Right atrium auricular region (tissue), 2 donors: ENCODE measurements around the gene SLC7A14. TPM values are rescaled to one million over a fixed set of nuclear protein-coding genes. Genes with fewer than 3 reads are reported as not detected.
A peak's percentile ranks its signal among the peaks of the same experiment; 100 is the strongest.

Source experiments
- DNase-seq: peaks from one replicate; pipeline ENCODE4 v3.0.0-alpha.2; 2019; ENCODE audit warnings: low spot score
- H3K27ac ChIP-seq, 2 donors: fragments of 200-600 bp; sonication (generic); 1 replicate in 1 of 2; 2 replicates in 1 of 2; pipeline ENCODE4 v1.5.1; 2016 to 2019
- H3K27me3 ChIP-seq, 2 donors: fragments of 200-600 bp; sonication (generic); one replicate each; pipeline versions ENCODE4 v1.5.1 to v1.6.0; 2017 to 2019
- H3K36me3 ChIP-seq: fragments of 200-600 bp; sonication (generic); one replicate; pipeline ENCODE4 v1.5.1; 2016
- H3K4me1 ChIP-seq, 2 donors: fragments of 200-600 bp; sonication (generic); one replicate each; pipeline versions ENCODE4 v1.5.1 to v1.6.0; 2017 to 2019
- H3K4me3 ChIP-seq, 2 donors: fragments of 200-600 bp; sonication (generic); 1 replicate in 1 of 2; 2 replicates in 1 of 2; pipeline ENCODE4 v1.5.1; 2017 to 2019; ENCODE audit warnings: mild to moderate bottlenecking in 1 of 2, moderate library complexity in 1 of 2
- H3K9me3 ChIP-seq, 2 donors: fragments of 200-600 bp; sonication (generic); one replicate each; pipeline ENCODE4 v1.5.1; 2019
- total RNA-seq, 2 donors: library from RNA; depleted of rRNA; stranded (reverse); fragments of >200 nt; gene quantifications; one replicate each; pipeline ENCODE4 v1.1.0, GENCODE V29; 2016
- TF ChIP-seq, protein P1 (sequence below), 2 donors: fragments of 200-600 bp; sonication (generic); IDR thresholded peaks; one replicate each; pipeline ENCODE4 v1.5.1; 2019; ENCODE audit warnings: antibody characterized with exemption in 2 of 2

The SLC7A14 gene
- total RNA-seq, 2 donors from 2014 or later, result not detected

DNA sequence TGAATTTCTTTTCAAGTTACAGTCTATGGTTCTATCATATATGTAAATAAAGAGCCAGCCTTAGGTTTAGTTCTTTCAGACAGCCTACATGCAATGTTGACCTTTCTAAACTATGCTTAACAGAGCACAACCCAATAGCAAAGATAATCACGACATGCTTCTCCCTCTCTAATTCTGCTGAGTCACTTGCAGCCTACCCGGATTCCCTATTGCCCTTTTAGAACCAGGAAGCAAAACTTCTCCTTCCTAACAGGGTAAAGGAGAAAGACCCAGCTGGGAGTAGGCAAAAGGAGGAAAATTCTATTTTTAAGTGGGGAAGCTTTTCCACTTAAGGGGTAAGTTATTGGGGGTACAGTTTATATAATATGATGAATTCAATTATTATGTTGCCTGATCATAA is 79.3 kb downstream of the SLC7A14 start:
- DNase-seq, result no peak
- H3K36me3 ChIP-seq, result no peaks in the 10 kb centered on the region
- no peaks in the 10 kb centered on the region for H3K9me3 ChIP-seq
- TF ChIP-seq, protein P1, sequence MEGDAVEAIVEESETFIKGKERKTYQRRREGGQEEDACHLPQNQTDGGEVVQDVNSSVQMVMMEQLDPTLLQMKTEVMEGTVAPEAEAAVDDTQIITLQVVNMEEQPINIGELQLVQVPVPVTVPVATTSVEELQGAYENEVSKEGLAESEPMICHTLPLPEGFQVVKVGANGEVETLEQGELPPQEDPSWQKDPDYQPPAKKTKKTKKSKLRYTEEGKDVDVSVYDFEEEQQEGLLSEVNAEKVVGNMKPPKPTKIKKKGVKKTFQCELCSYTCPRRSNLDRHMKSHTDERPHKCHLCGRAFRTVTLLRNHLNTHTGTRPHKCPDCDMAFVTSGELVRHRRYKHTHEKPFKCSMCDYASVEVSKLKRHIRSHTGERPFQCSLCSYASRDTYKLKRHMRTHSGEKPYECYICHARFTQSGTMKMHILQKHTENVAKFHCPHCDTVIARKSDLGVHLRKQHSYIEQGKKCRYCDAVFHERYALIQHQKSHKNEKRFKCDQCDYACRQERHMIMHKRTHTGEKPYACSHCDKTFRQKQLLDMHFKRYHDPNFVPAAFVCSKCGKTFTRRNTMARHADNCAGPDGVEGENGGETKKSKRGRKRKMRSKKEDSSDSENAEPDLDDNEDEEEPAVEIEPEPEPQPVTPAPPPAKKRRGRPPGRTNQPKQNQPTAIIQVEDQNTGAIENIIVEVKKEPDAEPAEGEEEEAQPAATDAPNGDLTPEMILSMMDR (IDR thresholded peaks at IDR 0.05), result no peak
- no peak overlapping the region for H3K4me3 ChIP-seq
- no peaks in the 10 kb centered on the region for H3K27me3 ChIP-seq
- no peaks in the 10 kb centered on the region for H3K4me1 ChIP-seq
- H3K27ac ChIP-seq, result no peak overlapping the region

DNA sequence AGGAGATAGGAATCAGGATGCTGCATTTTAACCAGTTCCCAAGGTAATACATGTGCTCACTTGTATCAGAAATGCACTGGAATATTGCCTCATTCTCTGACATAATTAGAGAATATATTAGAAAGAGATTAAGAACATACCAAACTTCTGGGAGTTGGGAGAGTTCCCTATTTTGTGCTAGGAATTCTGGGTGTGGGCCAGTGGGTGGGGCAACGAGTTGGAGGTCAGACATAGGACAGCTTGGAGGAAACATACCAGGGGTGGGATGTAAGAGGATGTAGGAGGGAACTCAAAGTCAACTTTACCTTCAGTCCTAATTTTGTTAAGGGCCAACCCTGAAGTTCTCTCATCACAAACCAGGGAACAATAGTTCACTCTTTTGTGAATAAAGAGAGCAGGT is 83.6 kb downstream of the SLC7A14 start:
- no peak for DNase-seq
- TF ChIP-seq, protein P1 (IDR thresholded peaks at IDR 0.05), result no peak

DNA sequence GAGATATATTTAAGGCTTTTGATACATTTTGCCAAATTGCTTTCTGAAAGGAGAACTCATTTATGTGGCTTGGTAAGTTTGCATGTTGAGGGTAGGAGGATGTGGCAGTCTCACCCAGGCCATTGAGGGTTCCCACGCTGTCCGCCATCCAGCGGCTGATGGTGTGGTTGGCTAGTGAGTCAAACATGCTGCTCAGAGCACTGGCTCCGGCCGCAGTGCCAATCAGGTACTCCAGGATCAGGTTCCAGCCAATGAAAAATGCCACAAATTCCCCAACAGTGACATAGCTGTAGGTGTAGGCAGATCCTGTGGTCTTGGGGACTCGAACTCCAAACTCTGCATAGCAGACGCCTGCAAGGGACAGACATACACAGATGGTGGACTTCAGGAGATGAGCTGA is 84.9 kb downstream of the SLC7A14 start:
- no peak overlapping the region for H3K27ac ChIP-seq
- no peak overlapping the region for H3K4me3 ChIP-seq
- H3K4me1 ChIP-seq, result no peaks in the 10 kb centered on the region
- H3K36me3 ChIP-seq, result no peaks in the 10 kb centered on the region
- TF ChIP-seq, protein P1 (IDR thresholded peaks at IDR 0.05), result no peak
- DNase-seq, result no peak
- H3K27me3 ChIP-seq, result no peaks in the 10 kb centered on the region
- H3K9me3 ChIP-seq, result no peaks in the 10 kb centered on the region

More for the DNA sequence above, 83.6 kb downstream of the SLC7A14 start:
- Histone ChIP-seq H3K27me3 (no peaks in the 10 kb centered on the region), H3K9me3 (no peaks in the 10 kb centered on the region), H3K27ac (no peak overlapping the region), H3K4me1 (no peaks in the 10 kb centered on the region), H3K4me3 (no peak overlapping the region), H3K36me3 (no peaks in the 10 kb centered on the region)

DNA sequence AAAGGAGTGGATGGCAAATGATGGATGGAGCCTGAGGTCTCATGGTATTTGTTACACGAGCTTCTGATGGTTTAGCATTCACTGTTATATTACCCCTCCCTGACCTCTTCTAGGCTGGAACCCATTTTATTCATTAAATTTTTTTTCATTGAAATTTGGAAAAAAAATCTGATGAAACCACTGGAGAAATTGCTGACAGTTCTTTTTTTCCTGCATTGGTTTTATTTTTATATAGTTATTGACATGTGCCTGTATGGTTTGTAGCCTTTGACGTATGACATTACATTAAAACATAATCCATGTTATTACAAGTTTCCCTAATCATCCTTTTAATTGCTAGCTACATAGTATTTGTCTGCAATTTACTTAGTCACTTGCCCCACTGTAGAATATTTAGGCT is 85.4 kb downstream of the SLC7A14 start:
- DNase-seq, result no peak
- Histone ChIP-seq H3K9me3 (no peaks in the 10 kb centered on the region), H3K27me3 (no peaks in the 10 kb centered on the region), H3K27ac (no peak overlapping the region), H3K4me1 (no peaks in the 10 kb centered on the region), H3K4me3 (no peak overlapping the region), H3K36me3 (no peaks in the 10 kb centered on the region)
- TF ChIP-seq, protein P1 (IDR thresholded peaks at IDR 0.05), result no peak

DNA sequence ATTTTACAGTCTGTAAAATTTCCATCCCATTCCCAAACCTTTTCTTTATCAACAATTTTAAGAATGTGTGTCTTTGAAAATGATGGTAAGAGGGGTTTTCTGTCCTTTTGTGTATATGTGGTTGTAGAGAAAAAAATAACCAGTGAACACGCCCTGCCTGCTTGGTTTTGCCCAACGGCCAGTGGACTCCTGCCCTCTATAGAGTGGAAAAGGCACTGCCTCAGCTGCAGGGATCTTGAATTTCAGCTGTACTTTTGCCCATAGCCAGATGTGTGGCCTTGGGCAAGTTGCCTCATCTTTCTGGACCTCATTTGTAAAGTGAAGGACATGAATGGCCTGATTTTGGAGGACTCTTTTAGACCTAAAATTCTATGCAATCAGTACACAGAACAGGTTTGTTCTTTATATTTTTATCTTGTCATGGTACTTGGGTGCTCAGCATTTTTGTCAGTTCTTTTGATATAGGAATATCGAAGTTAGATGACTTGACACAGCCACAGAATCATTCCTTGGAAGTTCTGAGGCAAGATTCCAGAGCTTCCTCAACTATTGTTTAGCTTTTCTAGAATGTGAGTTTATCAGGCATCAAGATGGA is 86.2 kb downstream of the SLC7A14 start:
- no peaks in the 10 kb centered on the region for H3K4me1 ChIP-seq
- DNase-seq, result no peak
- no peak overlapping the region for H3K4me3 ChIP-seq
- TF ChIP-seq, protein P1 (IDR thresholded peaks at IDR 0.05), result peak in 1 of 2 donors; percentile 58
- no peaks in the 10 kb centered on the region for H3K36me3 ChIP-seq
- no peaks in the 10 kb centered on the region for H3K27me3 ChIP-seq
- H3K27ac ChIP-seq, result no peak overlapping the region
- no peaks in the 10 kb centered on the region for H3K9me3 ChIP-seq
